GM18508 (cell line): ENCODE measurements around the gene SCARB1.

ENCODE experiments used
- ATAC-seq: cut with Tn5 transposase; IDR thresholded peaks from one replicate; pipeline ENCODE4 v1.9.1; 2021; ENCODE audit warnings: moderate number of reproducible peaks; ENCODE audit not compliant: insufficient read depth, unreplicated experiment

The SCARB1 gene

GRCh38 chr12:124780752-124781685 is 82.6 kb downstream of the SCARB1 start:
- ATAC-seq = no peak

GRCh38 chr12:124780336-124780735 is 83.3 kb downstream of the SCARB1 start:
- no peak for ATAC-seq

GRCh38 chr12:124779161-124780141 is 84.2 kb downstream of the SCARB1 start:
- no peak for ATAC-seq

GRCh38 chr12:124778411-124778810 is 85.3 kb downstream of the SCARB1 start:
- no peak for ATAC-seq

GRCh38 chr12:124777399-124778372 is 86.0 kb downstream of the SCARB1 start:
- no peak for ATAC-seq

- no peak for ATAC-seq
Measured at GRCh38 chr12:124776125-124776513, 87.5 kb downstream of the SCARB1 start.

- peak; percentile 59 for ATAC-seq
Measured at GRCh38 chr12:124774462-124775167, 89.0 kb downstream of the SCARB1 start.

GRCh38 chr12:124774054-124774461 is 89.6 kb downstream of the SCARB1 start:
- peak; percentile 17 for ATAC-seq

- ATAC-seq = no peak
Measured at GRCh38 chr12:124772289-124773170, 91.1 kb downstream of the SCARB1 start.

GRCh38 chr12:124771462-124772288 is 92.0 kb downstream of the SCARB1 start:
- no peak for ATAC-seq

- ATAC-seq = no peak
Measured at GRCh38 chr12:124770728-124771127, 92.9 kb downstream of the SCARB1 start.

- ATAC-seq = no peak
Measured at GRCh38 chr12:124769881-124770512, 93.7 kb downstream of the SCARB1 start.

- ATAC-seq = no peak
Measured at GRCh38 chr12:124769163-124769530, 94.5 kb downstream of the SCARB1 start.

- no peak for ATAC-seq
Measured at GRCh38 chr12:124768452-124769162, 95.1 kb downstream of the SCARB1 start.

GRCh38 chr12:124767066-124767821 is 96.4 kb downstream of the SCARB1 start:
- ATAC-seq = peak; percentile 58

GRCh38 chr12:124766727-124767065 is 97.0 kb downstream of the SCARB1 start:
- no peak for ATAC-seq
